Mammary epithelial cell (primary cell): ENCODE results near the gene MRPL17.

Experiments
- EZH2 ChIP-seq: IDR thresholded peaks from 2 replicates; pipeline ENCODE4 v1.6.1; 2012; ENCODE audit warnings: low read length, inconsistent platforms, borderline replicate concordance
- TF ChIP-seq, protein P1 (sequence below), 2 donors: IDR thresholded peaks in 1 of 2; conservative IDR thresholded peaks in 1 of 2; 2 replicates each; pipeline ENCODE4 v1.5.1; 2011 to 2012; ENCODE audit warnings: inconsistent platforms in 2 of 2, low read length in 2 of 2, mild to moderate bottlenecking in 2 of 2, control low read depth in 1 of 2, low read depth in 1 of 2; ENCODE audit not compliant: insufficient read depth in 1 of 2; ENCODE audit errors: extremely low read depth in 1 of 2

DNA sequence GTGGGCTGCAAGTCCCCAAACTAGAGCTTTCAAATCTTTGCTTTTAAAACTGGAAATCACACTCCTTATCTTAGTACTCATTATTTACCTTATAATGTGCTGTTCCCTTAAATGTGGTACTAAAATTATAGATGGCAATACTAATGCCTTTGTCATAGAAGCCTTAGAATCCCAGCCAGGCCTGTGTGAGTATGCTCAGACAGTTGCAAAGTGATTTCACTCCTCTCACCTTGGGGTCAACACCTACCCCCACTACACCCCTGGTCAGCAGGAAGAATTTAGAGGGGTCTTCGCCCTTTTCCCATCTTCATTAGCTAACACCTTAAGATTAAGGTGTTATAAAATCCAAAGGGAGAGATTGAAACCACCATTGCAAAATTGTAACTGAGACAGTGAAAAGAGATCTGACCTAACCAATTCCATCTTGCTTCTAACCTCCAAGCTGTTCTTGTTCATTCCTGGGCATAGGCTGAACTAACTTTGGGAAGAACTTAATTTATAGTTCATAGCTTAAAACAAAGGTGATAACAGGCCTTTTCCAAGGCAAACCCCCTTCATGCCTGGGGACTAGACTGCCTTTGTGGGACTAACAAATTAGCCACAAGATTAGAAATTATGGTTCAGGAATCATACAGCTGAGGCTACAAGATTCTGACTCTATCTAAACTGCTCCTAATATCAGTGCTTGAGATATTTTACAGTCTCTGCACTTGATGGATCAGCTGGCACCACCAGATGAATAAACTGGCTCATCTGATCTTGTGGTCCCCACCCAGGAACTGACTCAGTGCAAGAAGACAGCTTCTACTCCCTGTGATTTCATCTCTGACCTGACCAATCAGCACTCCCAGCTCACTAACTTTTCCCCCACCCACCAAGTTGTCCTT is 10.4 kb upstream of the MRPL17 start:
- no peak for TF ChIP-seq EZH2
- TF ChIP-seq, protein P1, sequence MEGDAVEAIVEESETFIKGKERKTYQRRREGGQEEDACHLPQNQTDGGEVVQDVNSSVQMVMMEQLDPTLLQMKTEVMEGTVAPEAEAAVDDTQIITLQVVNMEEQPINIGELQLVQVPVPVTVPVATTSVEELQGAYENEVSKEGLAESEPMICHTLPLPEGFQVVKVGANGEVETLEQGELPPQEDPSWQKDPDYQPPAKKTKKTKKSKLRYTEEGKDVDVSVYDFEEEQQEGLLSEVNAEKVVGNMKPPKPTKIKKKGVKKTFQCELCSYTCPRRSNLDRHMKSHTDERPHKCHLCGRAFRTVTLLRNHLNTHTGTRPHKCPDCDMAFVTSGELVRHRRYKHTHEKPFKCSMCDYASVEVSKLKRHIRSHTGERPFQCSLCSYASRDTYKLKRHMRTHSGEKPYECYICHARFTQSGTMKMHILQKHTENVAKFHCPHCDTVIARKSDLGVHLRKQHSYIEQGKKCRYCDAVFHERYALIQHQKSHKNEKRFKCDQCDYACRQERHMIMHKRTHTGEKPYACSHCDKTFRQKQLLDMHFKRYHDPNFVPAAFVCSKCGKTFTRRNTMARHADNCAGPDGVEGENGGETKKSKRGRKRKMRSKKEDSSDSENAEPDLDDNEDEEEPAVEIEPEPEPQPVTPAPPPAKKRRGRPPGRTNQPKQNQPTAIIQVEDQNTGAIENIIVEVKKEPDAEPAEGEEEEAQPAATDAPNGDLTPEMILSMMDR (conservative IDR thresholded peaks at IDR 0.05 in 1 of 2, IDR thresholded peaks at IDR 0.05 in 1 of 2; ENCODE audit: extremely low read depth in 1 of 2, insufficient read depth in 1 of 2, low read depth in 1 of 2, low read length in 2 of 2): no peak
